GM18858 (cell line): Measurements from ENCODE around the gene SERPINF2.
"Not testable (repeated sequence)": the region's sequence is repeated elsewhere in the genome, so short reads cannot be mapped to it uniquely, and the experiment has no call there.

Source experiments
- ATAC-seq: cut with Tn5 transposase; IDR thresholded peaks from one replicate; pipeline ENCODE4 v1.9.1; 2021; ENCODE audit not compliant: unreplicated experiment

Gene SERPINF2

GRCh38 chr17:1716076-1716911 is 26.4 kb upstream of the SERPINF2 start:
- peak; percentile 59 for ATAC-seq

GRCh38 chr17:1716912-1717695 is 25.6 kb upstream of the SERPINF2 start:
- ATAC-seq = peak; percentile 30

GRCh38 chr17:1718362-1719165 is 24.1 kb upstream of the SERPINF2 start:
- ATAC-seq = no peak

GRCh38 chr17:1720856-1721386 is 21.8 kb upstream of the SERPINF2 start:
- ATAC-seq = no peak

GRCh38 chr17:1722022-1722421 is 20.6 kb upstream of the SERPINF2 start:
- ATAC-seq = not testable (repeated sequence)

GRCh38 chr17:1724351-1724868 is 18.3 kb upstream of the SERPINF2 start, which contains the start of gene WDR81:
WDR81 (plus strand) TSS chr17:1724704; CDS start chr17:1724960, 256 bp downstream.
- peak; percentile 36 for ATAC-seq

GRCh38 chr17:1724869-1725641 is 17.6 kb upstream of the SERPINF2 start:
- ATAC-seq = peak; percentile 17

GRCh38 chr17:1725642-1726511 is 16.8 kb upstream of the SERPINF2 start:
- ATAC-seq = no peak

GRCh38 chr17:1726626-1727257 is 15.9 kb upstream of the SERPINF2 start:
- ATAC-seq = no peak

- no peak for ATAC-seq
Observed at GRCh38 chr17:1727258-1727789, 15.3 kb upstream of the SERPINF2 start.

GRCh38 chr17:1727876-1728630 is 14.6 kb upstream of the SERPINF2 start:
- ATAC-seq = no peak

- ATAC-seq = no peak
Observed at GRCh38 chr17:1729966-1730325, 12.7 kb upstream of the SERPINF2 start.

GRCh38 chr17:1730326-1731193 is 12.1 kb upstream of the SERPINF2 start:
- ATAC-seq = no peak

- ATAC-seq = no peak
Observed at GRCh38 chr17:1731194-1731506, 11.5 kb upstream of the SERPINF2 start.

- ATAC-seq = no peak
Observed at GRCh38 chr17:1732241-1732832, 10.3 kb upstream of the SERPINF2 start.

GRCh38 chr17:1732833-1733321 is 9.8 kb upstream of the SERPINF2 start:
- ATAC-seq = no peak
